Measurements from ENCODE around the gene HSD11B2. TPM values are rescaled to one million over a fixed set of nuclear protein-coding genes. Genes with fewer than 3 reads are reported as not detected.

The HSD11B2 gene
- total RNA-seq, 2 donors from 2014 or later, result not detected

GRCh38 chr16:67460961-67461360, 30.0 kb downstream of the HSD11B2 start:
- H3K4me1 ChIP-seq, result peaks cover 0 to 90% of the 10 kb centered on the region in 2 donors
- no peak for TF ChIP-seq CTCF (IDR thresholded peaks at IDR 0.05)
- no peak overlapping the region for H3K4me3 ChIP-seq
- no peak overlapping the region for H3K27ac ChIP-seq
- H3K27me3 ChIP-seq, result no peaks in the 10 kb centered on the region
- H3K36me3 ChIP-seq, result peaks cover 6% of the 10 kb centered on the region
- no peaks in the 10 kb centered on the region for H3K9me3 ChIP-seq
- DNase-seq (ENCODE audit: low spot score), result no peak

- Histone ChIP-seq H3K36me3 (peaks cover 6% of the 10 kb centered on the region), H3K27ac (no peak overlapping the region), H3K4me1 (peaks cover 0 to 85% of the 10 kb centered on the region in 2 donors), H3K27me3 (no peaks in the 10 kb centered on the region), H3K9me3 (no peaks in the 10 kb centered on the region), H3K4me3 (no peak overlapping the region)
- TF ChIP-seq CTCF (IDR thresholded peaks at IDR 0.05), result no peak
- no peak for DNase-seq (ENCODE audit: low spot score)
These were observed 30.8 kb downstream of the HSD11B2 start for GRCh38 chr16:67461600-67462278.

- Histone ChIP-seq H3K9me3 (no peaks in the 10 kb centered on the region), H3K4me3 (no peak overlapping the region), H3K4me1 (peaks cover 0 to 80% of the 10 kb centered on the region in 2 donors), H3K27ac (no peak overlapping the region), H3K36me3 (peaks cover 6% of the 10 kb centered on the region), H3K27me3 (no peaks in the 10 kb centered on the region)
- no peak for TF ChIP-seq CTCF (IDR thresholded peaks at IDR 0.05)
- DNase-seq (ENCODE audit: low spot score), result no peak
These were observed 31.3 kb downstream of the HSD11B2 start for GRCh38 chr16:67462279-67462655.

- Histone ChIP-seq H3K27ac (no peak overlapping the region), H3K36me3 (peaks cover 6% of the 10 kb centered on the region), H3K9me3 (no peaks in the 10 kb centered on the region), H3K27me3 (no peaks in the 10 kb centered on the region), H3K4me1 (peaks cover 0 to 73% of the 10 kb centered on the region in 2 donors), H3K4me3 (no peak overlapping the region)
- DNase-seq (ENCODE audit: low spot score), result no peak
- no peak for TF ChIP-seq CTCF (IDR thresholded peaks at IDR 0.05)
These were observed 32.1 kb downstream of the HSD11B2 start for GRCh38 chr16:67463059-67463458.

GRCh38 chr16:67463691-67464090, 32.8 kb downstream of the HSD11B2 start:
- Histone ChIP-seq H3K27me3 (no peaks in the 10 kb centered on the region), H3K36me3 (peaks cover 6% of the 10 kb centered on the region), H3K27ac (no peak overlapping the region), H3K4me1 (peaks cover 0 to 73% of the 10 kb centered on the region in 2 donors), H3K4me3 (no peak overlapping the region), H3K9me3 (no peaks in the 10 kb centered on the region)
- DNase-seq (ENCODE audit: low spot score), result no peak
- no peak for TF ChIP-seq CTCF (IDR thresholded peaks at IDR 0.05)

GRCh38 chr16:67464565-67464964, 33.6 kb downstream of the HSD11B2 start:
- H3K27me3 ChIP-seq, result no peaks in the 10 kb centered on the region
- H3K36me3 ChIP-seq, result peaks cover 6% of the 10 kb centered on the region
- no peak for DNase-seq (ENCODE audit: low spot score)
- H3K4me3 ChIP-seq, result no peak overlapping the region
- H3K27ac ChIP-seq, result no peak overlapping the region
- H3K4me1 ChIP-seq, result peaks cover 0 to 72% of the 10 kb centered on the region in 2 donors
- no peak for TF ChIP-seq CTCF (IDR thresholded peaks at IDR 0.05)
- H3K9me3 ChIP-seq, result no peaks in the 10 kb centered on the region

Data from right atrium auricular region (tissue), 2 donors.